GM12872 (cell line): ENCODE measurements around the gene CLCNKA.
A peak's percentile ranks its signal among the peaks of the same experiment; 100 is the strongest.

Source experiments
- CTCF ChIP-seq: IDR thresholded peaks from 3 replicates; pipeline ENCODE4 v1.5.1; 2011; ENCODE audit warnings: low read depth, mild to moderate bottlenecking, low read length, moderate library complexity; ENCODE audit not compliant: insufficient read depth

Gene CLCNKA

GRCh38 chr1:16077406-16078245 is 55.8 kb downstream of the CLCNKA start:
- no peak for TF ChIP-seq CTCF

- peak; percentile 96 for TF ChIP-seq CTCF
These were observed 57.3 kb downstream of the CLCNKA start for GRCh38 chr1:16078925-16079656.

- no peak for TF ChIP-seq CTCF
These were observed 58.8 kb downstream of the CLCNKA start for GRCh38 chr1:16080422-16081150.

GRCh38 chr1:16081636-16082035 is 59.8 kb downstream of the CLCNKA start:
- TF ChIP-seq CTCF, result no peak

GRCh38 chr1:16082283-16083038 is 60.6 kb downstream of the CLCNKA start:
- peak; percentile 94 for TF ChIP-seq CTCF

- TF ChIP-seq CTCF, result no peak
These were observed 61.6 kb downstream of the CLCNKA start for GRCh38 chr1:16083486-16083885.
